AG09319 (cell line): ENCODE measurements around the gene SDCBP2.

Source experiments
- DNase-seq: peaks from one replicate; pipeline ENCODE4 v3.0.0-alpha.2; 2010; ENCODE audit warnings: low read depth; ENCODE audit errors: extremely low read depth
- TF ChIP-seq, protein P1 (sequence below): IDR thresholded peaks from 2 replicates; pipeline ENCODE4 v1.5.1; 2011; ENCODE audit warnings: low read depth, mild to moderate bottlenecking, inconsistent platforms, low read length, moderate library complexity

The SDCBP2 gene

DNA sequence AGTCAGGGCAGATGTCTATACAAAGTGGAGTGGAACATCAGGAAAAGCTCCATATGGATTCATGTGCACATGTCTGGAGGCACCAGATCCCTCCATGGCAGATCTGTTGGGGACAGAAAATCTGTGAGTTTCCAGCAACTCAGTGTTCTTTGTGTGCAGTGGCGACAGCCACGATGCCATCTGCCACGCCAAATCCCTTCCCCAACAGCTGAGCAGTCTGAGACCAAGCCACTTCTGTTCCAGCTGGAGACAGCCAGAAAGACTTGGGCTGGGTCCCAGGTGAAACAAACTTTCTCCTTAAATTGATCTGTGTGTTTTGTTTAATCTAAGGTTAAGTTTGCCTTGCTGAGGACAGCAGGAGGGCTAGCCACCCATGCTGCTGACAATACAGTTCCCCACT lies 41.0 kb upstream of the SDCBP2 start:
- DNase-seq: no peak
- TF ChIP-seq, protein P1, sequence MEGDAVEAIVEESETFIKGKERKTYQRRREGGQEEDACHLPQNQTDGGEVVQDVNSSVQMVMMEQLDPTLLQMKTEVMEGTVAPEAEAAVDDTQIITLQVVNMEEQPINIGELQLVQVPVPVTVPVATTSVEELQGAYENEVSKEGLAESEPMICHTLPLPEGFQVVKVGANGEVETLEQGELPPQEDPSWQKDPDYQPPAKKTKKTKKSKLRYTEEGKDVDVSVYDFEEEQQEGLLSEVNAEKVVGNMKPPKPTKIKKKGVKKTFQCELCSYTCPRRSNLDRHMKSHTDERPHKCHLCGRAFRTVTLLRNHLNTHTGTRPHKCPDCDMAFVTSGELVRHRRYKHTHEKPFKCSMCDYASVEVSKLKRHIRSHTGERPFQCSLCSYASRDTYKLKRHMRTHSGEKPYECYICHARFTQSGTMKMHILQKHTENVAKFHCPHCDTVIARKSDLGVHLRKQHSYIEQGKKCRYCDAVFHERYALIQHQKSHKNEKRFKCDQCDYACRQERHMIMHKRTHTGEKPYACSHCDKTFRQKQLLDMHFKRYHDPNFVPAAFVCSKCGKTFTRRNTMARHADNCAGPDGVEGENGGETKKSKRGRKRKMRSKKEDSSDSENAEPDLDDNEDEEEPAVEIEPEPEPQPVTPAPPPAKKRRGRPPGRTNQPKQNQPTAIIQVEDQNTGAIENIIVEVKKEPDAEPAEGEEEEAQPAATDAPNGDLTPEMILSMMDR: no peak

DNA sequence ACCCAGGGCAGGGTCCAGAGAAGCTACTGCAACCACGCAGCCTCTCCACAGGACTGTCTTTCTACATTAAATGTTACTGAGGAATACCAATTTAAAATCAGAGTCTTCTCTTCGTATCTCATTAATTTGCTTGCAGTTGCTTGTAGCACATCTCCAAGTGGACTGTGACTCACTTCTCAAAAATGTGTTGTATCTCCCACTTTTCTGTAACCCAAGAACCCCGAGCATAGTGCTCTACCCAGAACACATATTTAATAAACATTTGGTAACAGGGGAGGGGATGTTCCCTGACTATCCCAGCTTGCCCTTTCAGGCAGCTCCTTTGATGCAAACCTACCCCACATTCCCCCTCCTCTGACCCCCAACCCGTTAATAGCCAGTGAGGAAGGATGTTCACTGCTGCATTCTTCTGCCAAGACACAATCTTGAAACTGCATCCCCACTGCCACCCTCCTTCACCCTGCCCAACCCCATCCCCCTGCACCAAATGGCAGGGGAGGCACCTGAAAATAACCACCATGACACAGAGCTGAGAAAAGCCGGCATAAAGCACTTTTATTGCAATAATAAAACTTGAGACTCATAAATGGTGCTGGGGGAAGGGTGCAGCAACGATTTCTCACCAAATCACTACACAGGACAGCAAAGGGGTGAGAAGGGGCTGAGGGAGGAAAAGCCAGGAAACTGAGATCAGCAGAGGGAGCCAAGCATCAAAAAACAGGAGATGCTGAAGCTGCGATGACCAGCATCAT lies 39.7 kb upstream of the SDCBP2 start:
- DNase-seq: no peak
- TF ChIP-seq, protein P1: no peak

DNA sequence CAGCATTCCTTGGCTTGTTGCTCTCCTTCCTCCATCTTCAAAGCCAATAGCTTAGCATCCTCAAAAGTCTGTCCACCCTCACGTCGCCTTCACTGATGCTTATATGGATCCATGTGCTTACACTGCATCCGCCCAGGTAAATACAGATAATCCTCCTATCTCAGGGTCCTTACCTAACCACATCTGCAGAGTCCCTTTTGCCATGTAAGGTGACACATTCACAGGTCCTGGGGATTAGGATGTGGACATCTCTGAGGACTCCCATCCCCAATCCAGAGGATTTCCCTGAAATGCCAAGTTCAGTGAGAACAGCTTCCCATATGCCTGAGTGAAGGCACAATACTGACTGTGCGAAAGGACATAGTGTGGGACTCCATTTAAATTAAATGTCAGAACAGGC lies 38.5 kb upstream of the SDCBP2 start:
- TF ChIP-seq, protein P1: no peak
- no peak for DNase-seq

DNA sequence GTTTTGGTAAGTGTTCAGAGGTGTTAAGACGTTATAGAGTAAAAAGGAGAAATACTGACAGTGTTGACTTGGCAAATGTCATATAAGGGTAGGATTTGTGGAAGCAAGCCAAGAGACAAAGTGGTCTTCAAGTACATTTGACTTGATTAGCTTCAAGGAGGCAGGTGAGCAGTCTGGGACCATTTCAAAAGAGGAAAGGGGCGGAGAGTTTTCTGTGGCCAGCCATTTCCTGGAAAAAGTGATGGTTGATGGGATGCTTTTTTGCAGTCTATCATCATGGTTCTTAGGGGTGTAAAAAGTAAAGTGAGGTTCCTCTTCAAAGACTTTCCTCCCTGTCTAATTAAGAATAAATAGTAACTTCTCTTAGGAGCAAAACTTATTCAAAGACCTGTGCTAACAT lies 35.2 kb upstream of the SDCBP2 start:
- TF ChIP-seq, protein P1: no peak
- no peak for DNase-seq

DNA sequence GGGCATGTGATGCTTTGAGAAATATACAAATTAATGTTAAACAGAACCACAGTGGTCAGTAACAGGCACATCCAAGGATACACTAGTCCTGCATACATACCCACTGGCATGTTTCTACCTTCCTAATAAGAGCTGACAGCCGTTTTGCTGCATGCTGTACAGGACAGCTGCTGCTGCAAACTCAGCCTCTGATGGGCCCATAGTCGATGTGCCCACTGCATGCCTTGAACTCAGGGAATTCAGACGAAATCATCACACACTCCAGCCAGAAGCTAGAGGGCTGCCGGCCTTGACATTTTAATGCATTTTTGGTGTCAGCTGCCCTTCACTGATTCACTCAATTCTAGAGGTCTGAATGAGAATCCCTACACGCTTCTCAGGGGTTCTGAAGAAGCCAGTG lies 34.6 kb upstream of the SDCBP2 start:
- DNase-seq: no peak
- TF ChIP-seq, protein P1: no peak

DNA sequence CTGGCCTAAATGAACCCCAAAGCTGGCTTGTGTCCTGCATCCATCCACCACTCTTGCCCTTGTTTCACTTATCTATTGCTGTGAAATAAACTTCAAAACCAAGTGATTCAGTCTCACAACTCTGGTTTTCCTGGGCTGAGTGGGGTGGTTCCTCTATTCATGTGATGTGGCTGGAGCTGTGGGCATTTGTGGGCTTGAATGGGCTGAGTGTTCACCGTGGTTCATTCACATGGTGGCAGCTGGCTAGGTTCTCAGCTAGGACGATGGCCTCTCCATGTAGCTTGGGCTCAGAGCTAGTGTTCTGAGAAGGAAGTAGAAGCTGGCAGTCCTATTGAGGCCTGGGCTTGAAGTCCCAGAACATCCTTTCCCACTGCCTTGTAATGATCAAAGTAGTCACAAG lies 33.5 kb upstream of the SDCBP2 start:
- TF ChIP-seq, protein P1: no peak
- no peak for DNase-seq

DNA sequence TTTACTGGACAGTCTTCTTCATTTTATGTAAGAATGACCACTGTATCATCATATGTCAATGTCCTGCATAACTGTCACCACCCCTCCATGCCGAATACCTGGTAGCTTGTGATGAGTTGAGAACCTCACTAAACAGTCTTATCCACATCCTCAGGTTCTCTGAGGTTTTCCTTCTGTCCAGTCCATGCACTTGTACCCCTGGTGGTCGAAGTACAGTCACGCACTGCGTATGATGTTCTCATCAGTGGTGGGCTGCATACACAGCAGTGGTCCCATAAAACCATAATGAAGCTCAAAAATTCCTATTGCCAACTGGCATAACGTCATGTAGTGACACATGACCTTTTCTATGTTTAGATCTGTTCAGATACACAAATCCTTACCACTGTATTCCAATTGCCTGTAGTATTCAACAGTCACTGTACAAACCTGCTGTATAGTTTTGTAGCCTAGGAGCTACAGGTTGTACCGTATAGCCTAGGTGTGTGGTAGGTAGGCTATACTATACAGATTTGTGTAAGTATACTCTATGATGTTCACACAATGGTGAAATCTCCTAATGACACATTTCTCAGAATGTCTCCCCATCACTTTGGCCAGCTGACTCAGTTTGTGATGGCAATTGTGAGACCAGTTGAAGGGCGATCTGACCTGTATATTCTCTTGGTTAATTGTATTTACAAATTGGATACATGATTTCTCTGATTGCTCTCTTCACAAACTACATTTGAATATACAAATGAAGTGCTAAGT lies 31.3 kb upstream of the SDCBP2 start:
- TF ChIP-seq, protein P1: no peak
- DNase-seq: no peak
